B cell (primary cell): Measurements from ENCODE around the gene CKMT1B.

ENCODE experiments used
- EZH2 ChIP-seq: IDR thresholded peaks from 2 replicates; pipeline ENCODE4 v1.6.1; 2012; ENCODE audit warnings: borderline replicate concordance, low read depth, mild to moderate bottlenecking, moderate library complexity, low read length; ENCODE audit not compliant: insufficient read depth, poor library complexity, severe bottlenecking
- TF ChIP-seq, protein P1 (sequence below): fragments of 200-600 bp; IDR thresholded peaks from one replicate; pipeline ENCODE4 v1.8.0; 2022; ENCODE audit warnings: antibody characterized with exemption, mild to moderate bottlenecking

GRCh38 chr15:43552256-43552655 is 41.6 kb upstream of the CKMT1B start:
- TF ChIP-seq, protein P1, sequence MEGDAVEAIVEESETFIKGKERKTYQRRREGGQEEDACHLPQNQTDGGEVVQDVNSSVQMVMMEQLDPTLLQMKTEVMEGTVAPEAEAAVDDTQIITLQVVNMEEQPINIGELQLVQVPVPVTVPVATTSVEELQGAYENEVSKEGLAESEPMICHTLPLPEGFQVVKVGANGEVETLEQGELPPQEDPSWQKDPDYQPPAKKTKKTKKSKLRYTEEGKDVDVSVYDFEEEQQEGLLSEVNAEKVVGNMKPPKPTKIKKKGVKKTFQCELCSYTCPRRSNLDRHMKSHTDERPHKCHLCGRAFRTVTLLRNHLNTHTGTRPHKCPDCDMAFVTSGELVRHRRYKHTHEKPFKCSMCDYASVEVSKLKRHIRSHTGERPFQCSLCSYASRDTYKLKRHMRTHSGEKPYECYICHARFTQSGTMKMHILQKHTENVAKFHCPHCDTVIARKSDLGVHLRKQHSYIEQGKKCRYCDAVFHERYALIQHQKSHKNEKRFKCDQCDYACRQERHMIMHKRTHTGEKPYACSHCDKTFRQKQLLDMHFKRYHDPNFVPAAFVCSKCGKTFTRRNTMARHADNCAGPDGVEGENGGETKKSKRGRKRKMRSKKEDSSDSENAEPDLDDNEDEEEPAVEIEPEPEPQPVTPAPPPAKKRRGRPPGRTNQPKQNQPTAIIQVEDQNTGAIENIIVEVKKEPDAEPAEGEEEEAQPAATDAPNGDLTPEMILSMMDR = no peak
- TF ChIP-seq EZH2 = no peak
